HG03139 (cell line): ENCODE data around the gene MDGA2.

ENCODE experiments used
- ATAC-seq: cut with Tn5 transposase; IDR thresholded peaks from one replicate; pipeline ENCODE4 v1.9.1; 2021; ENCODE audit not compliant: unreplicated experiment

MDGA2 gene

GRCh38 chr14:47154276-47154797 lies 521.1 kb downstream of the MDGA2 start:
- ATAC-seq = no peak

- no peak for ATAC-seq
Measured at GRCh38 chr14:47153746-47154145, 521.7 kb downstream of the MDGA2 start.

- ATAC-seq = no peak
Measured at GRCh38 chr14:47150267-47150666, 525.1 kb downstream of the MDGA2 start.

DNA sequence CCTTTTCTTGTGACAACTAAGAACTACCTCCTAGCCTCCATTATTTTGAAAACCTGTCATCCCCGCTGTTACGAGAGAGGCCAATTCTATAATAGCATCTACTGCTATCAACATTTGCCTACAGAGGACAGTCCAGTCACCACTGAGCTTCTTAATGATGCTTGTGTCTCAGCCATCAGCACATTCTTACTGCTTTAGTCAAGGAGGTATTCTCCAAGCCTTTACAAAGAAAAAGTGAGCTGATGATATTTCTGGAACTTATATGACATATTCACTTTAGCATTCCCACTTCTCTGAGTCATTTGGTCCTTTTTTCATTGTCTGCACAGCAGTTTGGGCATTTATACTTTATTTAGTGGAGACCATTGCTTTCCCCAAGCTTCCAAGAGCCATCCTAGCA lies 526.1 kb downstream of the MDGA2 start:
- ATAC-seq = no peak

DNA sequence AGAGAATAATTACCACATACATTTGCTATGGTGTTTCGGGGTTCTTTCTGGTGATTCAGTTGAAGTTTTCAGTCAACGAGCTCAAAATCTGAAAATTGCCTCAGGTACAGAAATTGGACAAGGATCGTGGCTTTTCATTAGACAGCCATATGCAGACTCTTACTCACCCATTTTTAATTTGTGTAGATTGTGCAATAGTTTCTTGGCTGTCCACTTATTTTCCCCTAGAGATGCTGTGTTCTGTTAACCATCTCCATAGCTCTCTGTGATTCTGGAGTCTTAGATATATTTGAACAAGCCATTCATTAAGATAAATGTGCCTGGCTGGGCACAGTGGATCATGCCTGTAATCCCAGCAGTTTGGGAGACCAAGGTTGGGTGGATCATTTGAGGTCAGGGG lies 526.7 kb downstream of the MDGA2 start:
- ATAC-seq = no peak

DNA sequence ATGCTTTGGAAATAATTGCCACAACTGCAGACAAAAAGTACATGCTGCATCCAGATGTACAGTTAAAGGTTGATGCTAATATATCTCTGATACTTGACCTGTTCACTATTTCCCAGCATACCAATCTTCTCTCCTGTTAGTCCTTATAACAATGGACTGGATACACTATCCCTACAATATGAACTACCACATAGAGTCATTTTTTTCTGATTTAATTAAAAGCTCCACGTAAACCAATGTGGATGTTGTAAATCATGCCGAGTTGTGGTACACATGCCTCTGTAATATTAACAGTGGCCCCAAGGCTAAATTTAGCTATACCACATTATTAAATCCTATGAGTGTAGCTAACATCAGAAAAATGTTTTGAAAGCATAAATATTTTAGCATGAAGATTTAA lies 554.8 kb downstream of the MDGA2 start:
- no peak for ATAC-seq

GRCh38 chr14:47103771-47104170 lies 571.6 kb downstream of the MDGA2 start:
- ATAC-seq = no peak

GRCh38 chr14:47102472-47102871 lies 572.9 kb downstream of the MDGA2 start:
- ATAC-seq = no peak

GRCh38 chr14:47085678-47086077 lies 589.7 kb downstream of the MDGA2 start:
- ATAC-seq = no peak

DNA sequence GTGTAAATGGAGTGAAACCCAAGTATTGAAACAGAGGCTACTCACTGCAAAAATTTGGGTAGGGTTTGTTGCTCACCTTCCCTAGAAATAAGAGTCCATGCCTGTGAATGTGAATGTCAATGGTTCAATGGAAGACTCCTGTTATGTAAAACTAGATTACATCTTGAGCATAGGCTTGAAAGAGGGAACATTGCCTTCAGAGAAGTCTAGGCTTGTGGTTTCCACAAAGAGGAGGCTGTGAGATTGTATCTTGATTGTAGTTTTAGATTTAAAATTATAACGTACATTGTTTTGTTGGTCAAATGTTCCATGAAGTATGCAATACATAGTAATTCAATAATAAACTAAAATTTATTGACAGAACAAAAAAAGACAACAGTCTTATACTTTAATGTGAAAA lies 610.1 kb downstream of the MDGA2 start:
- no peak for ATAC-seq

GRCh38 chr14:47060050-47060449 lies 615.4 kb downstream of the MDGA2 start:
- ATAC-seq = no peak

DNA sequence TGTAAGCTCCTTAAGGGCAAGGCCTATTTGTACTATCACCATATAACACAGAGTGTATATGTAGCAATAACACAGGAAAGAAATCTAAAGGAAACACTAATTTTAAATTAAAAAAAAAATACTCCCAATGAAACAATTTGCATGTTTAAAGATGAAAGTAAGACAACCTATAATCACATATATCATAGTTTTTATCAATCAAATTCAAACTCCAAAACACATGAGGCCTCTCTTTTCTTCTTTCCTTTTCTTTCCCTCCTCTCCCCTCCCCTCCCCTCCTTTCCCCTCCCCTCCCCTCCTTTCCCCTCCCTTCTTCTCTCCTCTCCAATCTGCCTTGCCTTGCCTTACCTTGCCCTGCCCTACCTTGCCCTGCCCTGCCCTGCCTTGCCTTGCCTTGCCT lies 618.0 kb downstream of the MDGA2 start:
- ATAC-seq = no peak

- no peak for ATAC-seq
Measured at GRCh38 chr14:47044841-47045240, 630.6 kb downstream of the MDGA2 start.

- no peak for ATAC-seq
Measured at GRCh38 chr14:47040550-47040949, 634.9 kb downstream of the MDGA2 start.

- no peak for ATAC-seq
Measured at GRCh38 chr14:47039336-47039735, 636.1 kb downstream of the MDGA2 start.

DNA sequence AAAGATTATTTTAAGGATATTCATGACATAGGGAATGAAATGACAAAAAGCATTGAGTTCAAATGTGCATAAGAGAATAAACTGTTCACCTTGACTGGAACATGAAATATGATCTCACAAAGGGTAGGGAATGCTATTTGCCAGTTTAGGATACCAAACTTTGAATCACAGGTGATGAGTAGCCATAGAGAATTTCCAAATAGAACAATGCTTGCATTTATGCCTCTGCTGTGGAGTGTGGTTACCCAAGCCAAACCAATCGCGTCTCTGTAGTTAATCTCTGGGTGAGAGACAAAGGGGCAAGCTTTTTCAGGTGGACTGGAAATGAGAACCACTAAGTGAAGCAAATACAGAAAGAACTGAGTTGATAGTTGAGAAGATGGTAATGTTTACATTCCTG lies 652.7 kb downstream of the MDGA2 start:
- ATAC-seq = no peak

DNA sequence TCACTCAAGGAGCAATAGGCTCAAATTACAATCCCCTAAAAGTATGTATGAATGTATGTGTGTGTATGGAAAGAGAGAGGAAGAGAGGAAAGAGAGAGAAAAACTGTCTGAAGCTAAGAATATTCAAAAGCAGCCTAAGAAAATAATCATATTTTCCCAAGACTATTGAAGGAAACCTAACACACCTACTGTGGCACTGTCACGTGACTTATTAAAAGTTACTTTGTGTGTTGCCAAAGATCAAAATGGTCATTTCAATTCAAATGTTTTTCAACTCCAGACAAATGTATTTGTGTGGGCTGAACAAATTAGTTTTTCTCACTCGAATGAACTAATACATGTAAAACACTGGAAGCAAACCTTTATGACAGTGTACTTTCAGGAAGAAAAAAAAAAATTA lies 654.9 kb downstream of the MDGA2 start:
- ATAC-seq = no peak

DNA sequence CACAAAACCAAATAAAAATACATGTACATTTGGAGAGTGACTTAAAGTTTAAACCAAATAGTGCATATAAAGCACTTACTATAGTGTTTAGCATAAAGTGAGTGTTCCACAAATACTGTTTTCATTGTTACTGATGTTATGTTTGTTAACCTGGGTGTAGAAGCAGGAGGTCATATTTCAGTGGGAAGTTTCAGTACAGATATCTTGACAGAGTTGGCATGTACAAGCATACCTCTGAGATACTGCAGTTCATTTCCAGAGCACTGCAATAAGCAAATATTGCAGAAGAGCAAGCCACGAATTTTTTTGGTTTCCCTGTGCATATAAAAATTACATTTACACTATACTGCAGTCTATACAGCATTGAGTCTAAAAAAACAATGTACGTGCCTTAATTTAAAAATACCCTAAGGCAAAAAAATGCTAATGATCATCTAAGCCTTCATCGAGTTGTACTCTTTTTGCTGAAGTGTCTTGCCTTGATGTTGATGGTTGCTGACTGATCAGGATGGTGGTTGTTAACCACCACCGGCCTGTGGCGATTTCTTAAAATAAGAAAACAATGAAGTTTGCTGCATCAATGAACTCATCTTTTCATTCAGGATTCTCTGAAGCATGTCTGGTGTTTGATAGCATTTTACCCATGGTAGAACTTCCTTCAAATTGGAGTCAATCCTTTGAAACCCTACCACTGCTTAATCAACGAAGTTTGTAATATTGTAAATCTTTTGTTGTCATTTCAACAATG lies 662.7 kb downstream of the MDGA2 start:
- no peak for ATAC-seq

- ATAC-seq = no peak
Measured at GRCh38 chr14:47009615-47010014, 665.8 kb downstream of the MDGA2 start.

GRCh38 chr14:47008732-47009131 lies 666.7 kb downstream of the MDGA2 start:
- ATAC-seq = no peak

- no peak for ATAC-seq
Measured at GRCh38 chr14:46999661-47000060, 675.7 kb downstream of the MDGA2 start.

- ATAC-seq = no peak
Measured at GRCh38 chr14:46989566-46989965, 685.8 kb downstream of the MDGA2 start.

- no peak for ATAC-seq
Measured at GRCh38 chr14:46988312-46988711, 687.1 kb downstream of the MDGA2 start.
